Measurements from ENCODE around the gene MAP2K5. TPM values are rescaled to one million over a fixed set of nuclear protein-coding genes. Genes with fewer than 3 reads are reported as not detected.

MAP2K5 gene
- polyA plus RNA-seq, 2 of the 4 experiments (the other 2 are of a cell fraction): 7.8 to 11.0 TPM

DNA sequence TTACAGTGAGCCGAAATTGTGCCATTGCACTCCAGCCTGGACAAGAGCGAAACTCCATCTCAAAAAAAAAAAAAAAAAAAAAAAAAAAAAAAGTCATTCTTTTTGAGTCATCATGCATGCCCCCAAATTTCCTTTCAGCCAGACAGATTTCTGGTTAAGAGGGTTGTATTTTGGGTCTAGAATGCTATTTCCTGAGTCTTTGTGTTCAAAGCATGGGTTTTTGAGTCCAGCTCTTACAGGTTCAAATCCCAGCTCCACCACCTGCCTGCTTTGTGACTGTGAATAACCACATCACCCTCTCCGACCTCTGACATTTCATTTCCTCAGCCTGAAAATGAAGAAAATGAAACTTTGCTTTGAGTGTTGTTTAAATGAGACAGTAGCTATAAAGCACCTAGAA lies 30.9 kb upstream of the MAP2K5 start:
- 88% methylated on average over 3 of the region's 3 CpGs for WGBS (ENCODE audit: missing lambda C conversion rate)
- FAIRE-seq (no peak), DNase-seq (ENCODE audit: low read depth in 1 of 2, low spot score in 1 of 2) (no peak), ATAC-seq (no peak)
- ChIA-PET POLR2A (no interaction called here), CTCF (interaction anchor here (0.5 to 2.1 kb wide), 5 partner anchors 10 to 599 kb away, joined by 3 to 8 read pairs (median 3); no protein-coding TSS in a partner anchor)
- TF ChIP-seq CHD4 (IDR thresholded peaks at IDR 0.05; ENCODE audit: borderline replicate concordance) (no peak), GATA3 (IDR thresholded peaks at IDR 0.05; ENCODE audit: borderline replicate concordance) (no peak), JUNB (IDR thresholded peaks at IDR 0.05) (no peak), CHD2 (IDR thresholded peaks at IDR 0.05; ENCODE audit: low read length, partially characterized antibody) (no peak), RARB (CRISPR knock-in tag; IDR thresholded peaks at IDR 0.05) (no peak), HOXB13 (CRISPR knock-in tag; IDR thresholded peaks at IDR 0.05; ENCODE audit: low read depth) (no peak), RAD21 (conservative IDR thresholded peaks at IDR 0.05 in 1 of 2, IDR thresholded peaks at IDR 0.05 in 1 of 2) (no peak), RCOR1 (IDR thresholded peaks at IDR 0.05; ENCODE audit: low read depth, low read length) (no peak), KDM5A (IDR thresholded peaks at IDR 0.05) (no peak), NR3C1 (IDR thresholded peaks at IDR 0.05) (no peak), CEBPB (IDR thresholded peaks at IDR 0.05) (no peak), FOSL2 (IDR thresholded peaks at IDR 0.05) (no peak), FOSL2 (CRISPR knock-in tag; IDR thresholded peaks at IDR 0.05) (no peak), MYC (IDR thresholded peaks at IDR 0.05; ENCODE audit: borderline replicate concordance, low read length) (no peak), FOXS1 (CRISPR knock-in tag; IDR thresholded peaks at IDR 0.05) (no peak), SMC3 (IDR thresholded peaks at IDR 0.05) (no peak), TP53 (CRISPR knock-in tag; IDR thresholded peaks at IDR 0.05) (no peak), ESRRA (IDR thresholded peaks at IDR 0.05; ENCODE audit: borderline replicate concordance, low read length) (no peak)
- TF ChIP-seq, protein P1, sequence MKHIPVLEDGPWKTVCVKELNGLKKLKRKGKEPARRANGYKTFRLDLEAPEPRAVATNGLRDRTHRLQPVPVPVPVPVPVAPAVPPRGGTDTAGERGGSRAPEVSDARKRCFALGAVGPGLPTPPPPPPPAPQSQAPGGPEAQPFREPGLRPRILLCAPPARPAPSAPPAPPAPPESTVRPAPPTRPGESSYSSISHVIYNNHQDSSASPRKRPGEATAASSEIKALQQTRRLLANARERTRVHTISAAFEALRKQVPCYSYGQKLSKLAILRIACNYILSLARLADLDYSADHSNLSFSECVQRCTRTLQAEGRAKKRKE (CRISPR knock-in tag; IDR thresholded peaks at IDR 0.05; ENCODE audit: low read depth): no peak
- TF ChIP-seq, protein P2, sequence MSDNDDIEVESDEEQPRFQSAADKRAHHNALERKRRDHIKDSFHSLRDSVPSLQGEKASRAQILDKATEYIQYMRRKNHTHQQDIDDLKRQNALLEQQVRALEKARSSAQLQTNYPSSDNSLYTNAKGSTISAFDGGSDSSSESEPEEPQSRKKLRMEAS (IDR thresholded peaks at IDR 0.05): no peak
- TF ChIP-seq, protein P3, sequence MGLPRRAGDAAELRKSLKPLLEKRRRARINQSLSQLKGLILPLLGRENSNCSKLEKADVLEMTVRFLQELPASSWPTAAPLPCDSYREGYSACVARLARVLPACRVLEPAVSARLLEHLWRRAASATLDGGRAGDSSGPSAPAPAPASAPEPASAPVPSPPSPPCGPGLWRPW (IDR thresholded peaks at IDR 0.05): no peak
- no peaks in the 10 kb centered on the region for H3K9me3 ChIP-seq
- no peak overlapping the region for H3K4me3 ChIP-seq
- no peak overlapping the region for H3K27ac ChIP-seq
- peaks cover 14% of the 10 kb centered on the region; the same call in 2 of the 3 replicates for H3K4me1 ChIP-seq
- H3K4me2 ChIP-seq: no peak overlapping the region

DNA sequence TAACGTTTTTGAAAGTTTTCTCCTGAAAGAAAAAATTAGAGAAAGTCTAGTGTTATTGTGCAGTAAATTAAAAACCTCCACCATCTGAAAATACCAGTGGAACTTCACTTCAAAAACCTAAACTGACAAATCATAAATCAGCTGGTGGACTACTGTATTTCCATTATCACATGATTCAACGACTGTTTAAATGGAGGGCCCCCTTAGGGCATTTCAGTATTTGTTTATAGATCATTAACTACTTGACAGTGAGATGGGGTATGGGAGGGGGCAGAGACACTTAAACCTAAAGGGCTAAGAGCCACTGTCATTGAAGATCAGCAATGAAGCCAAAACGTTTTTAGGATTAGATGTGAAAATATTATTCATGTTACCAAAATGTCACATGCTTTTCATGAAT lies 30.4 kb upstream of the MAP2K5 start:
- 25% methylated on average over 3 of the region's 3 CpGs for WGBS (ENCODE audit: missing lambda C conversion rate)
- Histone ChIP-seq H3K4me1 (peaks cover 14% of the 10 kb centered on the region; the same call in 2 of the 3 replicates), H3K9me3 (no peaks in the 10 kb centered on the region), H3K4me2 (no peak overlapping the region), H3K4me3 (no peak overlapping the region), H3K27ac (no peak overlapping the region)
- ChIA-PET CTCF (interaction anchor here (1.1 to 2.1 kb wide), 3 partner anchors 10 to 321 kb away, joined by 3 to 8 read pairs (median 3); no protein-coding TSS in a partner anchor), POLR2A (no interaction called here)
- TF ChIP-seq MAZ (IDR thresholded peaks at IDR 0.05; ENCODE audit: borderline replicate concordance, low read depth, low read length): no peak
- TF ChIP-seq FOXS1 (CRISPR knock-in tag; IDR thresholded peaks at IDR 0.05): no peak
- TF ChIP-seq, protein P4, sequence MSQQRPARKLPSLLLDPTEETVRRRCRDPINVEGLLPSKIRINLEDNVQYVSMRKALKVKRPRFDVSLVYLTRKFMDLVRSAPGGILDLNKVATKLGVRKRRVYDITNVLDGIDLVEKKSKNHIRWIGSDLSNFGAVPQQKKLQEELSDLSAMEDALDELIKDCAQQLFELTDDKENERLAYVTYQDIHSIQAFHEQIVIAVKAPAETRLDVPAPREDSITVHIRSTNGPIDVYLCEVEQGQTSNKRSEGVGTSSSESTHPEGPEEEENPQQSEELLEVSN (IDR thresholded peaks at IDR 0.05; ENCODE audit: borderline replicate concordance, low read depth): no peak
- TF ChIP-seq RARB (CRISPR knock-in tag; IDR thresholded peaks at IDR 0.05): no peak
- no peak for TF ChIP-seq HOXB13 (CRISPR knock-in tag; IDR thresholded peaks at IDR 0.05; ENCODE audit: low read depth)
- TF ChIP-seq POLR2A (IDR thresholded peaks at IDR 0.05; ENCODE audit: low read length): no peak
- TF ChIP-seq RNF2 (IDR thresholded peaks at IDR 0.05; ENCODE audit: borderline replicate concordance, low read depth): no peak
- no peak for TF ChIP-seq HOXA7 (CRISPR knock-in tag; IDR thresholded peaks at IDR 0.05)
- no peak for TF ChIP-seq TFCP2L1 (CRISPR knock-in tag; IDR thresholded peaks at IDR 0.05)
- no peak for TF ChIP-seq RCOR1 (IDR thresholded peaks at IDR 0.05; ENCODE audit: low read depth, low read length)
- TF ChIP-seq MYC (IDR thresholded peaks at IDR 0.05; ENCODE audit: borderline replicate concordance, low read length): no peak
- no peak for TF ChIP-seq KDM5A (IDR thresholded peaks at IDR 0.05)
- no peak for TF ChIP-seq MAFK (IDR thresholded peaks at IDR 0.05; ENCODE audit: partially characterized antibody)
- no peak for TF ChIP-seq CBX8 (IDR thresholded peaks at IDR 0.05)
- TF ChIP-seq ZSCAN20 (CRISPR knock-in tag; IDR thresholded peaks at IDR 0.05): no peak
- TF ChIP-seq PHF8 (IDR thresholded peaks at IDR 0.05; ENCODE audit: borderline replicate concordance, low read depth): no peak
- FAIRE-seq (no peak), ATAC-seq (no peak), DNase-seq (ENCODE audit: low read depth in 1 of 2, low spot score in 1 of 2) (no peak)
